GM21529 (cell line): Measurements from ENCODE around the gene EPB41L5.

ENCODE experiments used
- ATAC-seq: cut with Tn5 transposase; IDR thresholded peaks from one replicate; pipeline ENCODE4 v1.9.1; 2021; ENCODE audit not compliant: unreplicated experiment

Gene EPB41L5

GRCh38 chr2:120223034-120223912 is 210.4 kb downstream of the EPB41L5 start, which contains the start of gene TMEM185B:
TSS of gene TMEM185B (minus strand) at chr2:120223400. CDS start at chr2:120222976, 424 bp downstream.
- ATAC-seq = peak; percentile 88

GRCh38 chr2:120224256-120224655 is 211.4 kb downstream of the EPB41L5 start:
- ATAC-seq = no peak

GRCh38 chr2:120224735-120225548 is 212.1 kb downstream of the EPB41L5 start:
- no peak for ATAC-seq

GRCh38 chr2:120225549-120226065 is 212.7 kb downstream of the EPB41L5 start:
- no peak for ATAC-seq

- ATAC-seq = no peak
Measured at GRCh38 chr2:120226316-120226715, 213.4 kb downstream of the EPB41L5 start.

GRCh38 chr2:120227111-120227991 is 214.5 kb downstream of the EPB41L5 start:
- ATAC-seq = no peak

GRCh38 chr2:120228503-120228902 is 215.6 kb downstream of the EPB41L5 start:
- ATAC-seq = no peak
